Astrocyte (in vitro differentiated cells and primary cell): ENCODE results near the gene ENTPD5. TPM values are rescaled to one million over a fixed set of nuclear protein-coding genes. Genes with fewer than 3 reads are reported as not detected.

ENCODE experiments used
- DNase-seq: peaks from one replicate; pipeline ENCODE4 v3.0.0-alpha.2; 2010; ENCODE audit warnings: low read depth
- FAIRE-seq: peaks from 2 replicates; lab custom pipeline; 2011; peaks lifted over from hg19 to GRCh38; lab: Jason Lieb, UNC
- H2AFZ ChIP-seq: 2 replicates; pipeline ENCODE4 v1.6.0; 2012; ENCODE audit warnings: low read depth, low read length, inconsistent platforms
- H3K27ac ChIP-seq: 2 replicates; pipeline ENCODE4 v1.5.1; 2011; ENCODE audit warnings: low read depth, low read length, inconsistent platforms
- H3K27me3 ChIP-seq: 2 replicates; pipeline ENCODE4 v1.6.0; 2011; ENCODE audit warnings: low read length, inconsistent platforms; ENCODE audit not compliant: insufficient read depth
- H3K36me3 ChIP-seq: 2 replicates; pipeline ENCODE4 v1.5.1; 2011; ENCODE audit warnings: low read length, inconsistent platforms; ENCODE audit not compliant: insufficient read depth
- H3K4me1 ChIP-seq: 2 replicates; pipeline ENCODE4 v1.5.1; 2011; ENCODE audit warnings: low read length, inconsistent platforms; ENCODE audit not compliant: insufficient read depth
- H3K4me2 ChIP-seq: 2 replicates; pipeline ENCODE4 v1.6.0; 2012; ENCODE audit warnings: low read length, inconsistent platforms
- H3K4me3 ChIP-seq: 2 replicates; pipeline ENCODE4 v1.5.1; 2011; ENCODE audit warnings: low read depth, mild to moderate bottlenecking, low read length, inconsistent platforms; ENCODE audit not compliant: insufficient read depth
- H3K79me2 ChIP-seq: 2 replicates; pipeline ENCODE4 v1.6.0; 2012; ENCODE audit warnings: mild to moderate bottlenecking, low read length, inconsistent platforms; ENCODE audit not compliant: insufficient read depth
- H3K9ac ChIP-seq: 2 replicates; pipeline ENCODE4 v1.6.0; 2012; ENCODE audit warnings: mild to moderate bottlenecking, low read length, inconsistent platforms
- H3K9me3 ChIP-seq: 2 replicates; pipeline ENCODE4 v1.5.1; 2012; ENCODE audit warnings: low read depth, mild to moderate bottlenecking, low read length, inconsistent platforms; ENCODE audit not compliant: insufficient read depth
- H4K20me1 ChIP-seq: 2 replicates; pipeline ENCODE4 v1.6.0; 2012; ENCODE audit warnings: low read length, inconsistent platforms; ENCODE audit not compliant: insufficient read depth
- H3K27ac Mint-ChIP-seq: one replicate; pipeline ENCODE4 v1.8.0; 2021; ENCODE audit warnings: mild to moderate bottlenecking, mixed read lengths; ENCODE audit not compliant: unreplicated experiment
- H3K27me3 Mint-ChIP-seq: one replicate; pipeline ENCODE4 v1.8.0; 2021; ENCODE audit warnings: low read depth, mixed read lengths; ENCODE audit not compliant: unreplicated experiment
- H3K36me3 Mint-ChIP-seq: one replicate; pipeline ENCODE4 v1.8.0; 2021; ENCODE audit warnings: low read depth, mixed read lengths; ENCODE audit not compliant: unreplicated experiment
- H3K4me1 Mint-ChIP-seq: one replicate; pipeline ENCODE4 v1.8.0; 2021; ENCODE audit warnings: low read depth, mixed read lengths; ENCODE audit not compliant: unreplicated experiment
- H3K4me3 Mint-ChIP-seq: one replicate; pipeline ENCODE4 v1.8.0; 2021; ENCODE audit warnings: mild to moderate bottlenecking, moderate library complexity, mixed read lengths; ENCODE audit not compliant: unreplicated experiment
- H3K9me3 Mint-ChIP-seq: one replicate; pipeline ENCODE4 v1.8.0; 2021; ENCODE audit warnings: mild to moderate bottlenecking, mixed read lengths; ENCODE audit not compliant: unreplicated experiment
- EZH2 ChIP-seq: IDR thresholded peaks from 2 replicates; pipeline ENCODE4 v1.6.1; 2012; ENCODE audit warnings: mild to moderate bottlenecking, low read length, inconsistent platforms; ENCODE audit not compliant: insufficient read depth
- total RNA-seq: library from RNA; stranded (reverse); gene quantifications from 2 replicates; pipeline ENCODE4 v1.2.1, GENCODE V29; 2021
- TF ChIP-seq, protein P1 (sequence below): IDR thresholded peaks from 2 replicates; pipeline ENCODE4 v1.5.1; 2011; ENCODE audit warnings: low read depth, mild to moderate bottlenecking, inconsistent platforms, low read length, moderate library complexity; ENCODE audit not compliant: insufficient read depth

ENTPD5 gene
- total RNA-seq, 1 donor from 2014 or later: 9.5 TPM

DNA sequence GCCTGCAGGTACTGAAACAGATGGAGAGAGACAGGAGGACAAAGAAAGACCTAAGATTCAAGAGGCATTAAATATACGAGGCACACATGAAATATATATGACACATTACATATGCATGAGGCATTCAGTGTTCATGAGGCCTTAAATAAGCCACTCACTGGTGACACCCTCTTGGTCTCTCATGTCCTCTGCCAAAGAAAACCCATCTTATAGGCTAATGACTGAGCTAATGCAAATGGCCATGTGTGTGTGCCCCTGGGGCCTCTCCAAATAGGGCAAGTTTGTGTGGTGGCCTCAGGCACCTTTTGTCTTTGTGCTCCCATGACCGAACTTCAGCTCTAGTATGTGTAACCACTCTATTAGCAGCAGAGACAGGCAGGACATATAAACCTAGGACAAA is 50.2 kb downstream of the ENTPD5 start:
- Histone ChIP-seq H3K4me2 (no peak overlapping the region), H2AFZ (no peak overlapping the region), H3K79me2 (no peaks in the 10 kb centered on the region), H3K27ac (no peak overlapping the region), H3K9ac (no peak overlapping the region), H3K9me3 (no peaks in the 10 kb centered on the region), H3K4me1 (no peaks in the 10 kb centered on the region), H3K27me3 (no peaks in the 10 kb centered on the region), H4K20me1 (no peaks in the 10 kb centered on the region), H3K36me3 (peaks cover 9% of the 10 kb centered on the region), H3K4me3 (no peak overlapping the region)
- Mint-ChIP-seq H3K4me3 (no peak overlapping the region), H3K4me1 (no peaks in the 10 kb centered on the region), H3K36me3 (peaks cover 9% of the 10 kb centered on the region), H3K9me3 (no peaks in the 10 kb centered on the region), H3K27me3 (no peaks in the 10 kb centered on the region), H3K27ac (no peak overlapping the region)
- DNase-seq (no peak), FAIRE-seq (no peak)
- TF ChIP-seq, protein P1, sequence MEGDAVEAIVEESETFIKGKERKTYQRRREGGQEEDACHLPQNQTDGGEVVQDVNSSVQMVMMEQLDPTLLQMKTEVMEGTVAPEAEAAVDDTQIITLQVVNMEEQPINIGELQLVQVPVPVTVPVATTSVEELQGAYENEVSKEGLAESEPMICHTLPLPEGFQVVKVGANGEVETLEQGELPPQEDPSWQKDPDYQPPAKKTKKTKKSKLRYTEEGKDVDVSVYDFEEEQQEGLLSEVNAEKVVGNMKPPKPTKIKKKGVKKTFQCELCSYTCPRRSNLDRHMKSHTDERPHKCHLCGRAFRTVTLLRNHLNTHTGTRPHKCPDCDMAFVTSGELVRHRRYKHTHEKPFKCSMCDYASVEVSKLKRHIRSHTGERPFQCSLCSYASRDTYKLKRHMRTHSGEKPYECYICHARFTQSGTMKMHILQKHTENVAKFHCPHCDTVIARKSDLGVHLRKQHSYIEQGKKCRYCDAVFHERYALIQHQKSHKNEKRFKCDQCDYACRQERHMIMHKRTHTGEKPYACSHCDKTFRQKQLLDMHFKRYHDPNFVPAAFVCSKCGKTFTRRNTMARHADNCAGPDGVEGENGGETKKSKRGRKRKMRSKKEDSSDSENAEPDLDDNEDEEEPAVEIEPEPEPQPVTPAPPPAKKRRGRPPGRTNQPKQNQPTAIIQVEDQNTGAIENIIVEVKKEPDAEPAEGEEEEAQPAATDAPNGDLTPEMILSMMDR: no peak
- TF ChIP-seq EZH2: no peak

DNA sequence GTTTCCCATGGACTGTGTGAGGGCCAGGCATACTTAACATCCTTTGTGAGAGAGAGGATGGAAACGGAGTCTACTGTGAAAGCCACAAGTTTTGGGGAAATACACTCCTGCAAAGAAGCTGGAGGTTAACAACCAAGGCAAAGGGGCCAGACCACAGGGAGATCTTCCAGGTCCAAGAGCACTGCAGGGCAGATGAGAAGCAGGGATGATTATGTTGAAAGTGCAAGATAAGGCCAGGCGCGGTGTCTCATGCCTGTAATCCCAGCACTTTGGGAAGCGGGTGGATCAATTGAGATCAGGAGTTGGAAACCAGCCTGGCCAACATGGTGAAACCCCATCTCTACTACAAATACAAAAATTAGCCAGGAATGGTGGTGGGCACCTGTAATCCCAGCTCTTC is 53.9 kb downstream of the ENTPD5 start:
- Histone ChIP-seq H2AFZ (no peak overlapping the region), H3K9ac (no peak overlapping the region), H3K4me1 (no peaks in the 10 kb centered on the region), H3K27ac (no peak overlapping the region), H3K9me3 (no peaks in the 10 kb centered on the region), H3K36me3 (peaks cover 16% of the 10 kb centered on the region), H3K4me2 (no peak overlapping the region), H3K27me3 (no peaks in the 10 kb centered on the region), H3K79me2 (no peaks in the 10 kb centered on the region), H3K4me3 (no peak overlapping the region), H4K20me1 (no peaks in the 10 kb centered on the region)
- no peaks in the 10 kb centered on the region for H3K9me3 Mint-ChIP-seq
- FAIRE-seq (no peak), DNase-seq (no peak)
- peaks cover 17% of the 10 kb centered on the region for H3K36me3 Mint-ChIP-seq
- H3K27ac Mint-ChIP-seq: no peak overlapping the region
- TF ChIP-seq, protein P1: no peak
- no peak for TF ChIP-seq EZH2
- no peaks in the 10 kb centered on the region for H3K4me1 Mint-ChIP-seq
- H3K4me3 Mint-ChIP-seq: no peak overlapping the region
- no peaks in the 10 kb centered on the region for H3K27me3 Mint-ChIP-seq

DNA sequence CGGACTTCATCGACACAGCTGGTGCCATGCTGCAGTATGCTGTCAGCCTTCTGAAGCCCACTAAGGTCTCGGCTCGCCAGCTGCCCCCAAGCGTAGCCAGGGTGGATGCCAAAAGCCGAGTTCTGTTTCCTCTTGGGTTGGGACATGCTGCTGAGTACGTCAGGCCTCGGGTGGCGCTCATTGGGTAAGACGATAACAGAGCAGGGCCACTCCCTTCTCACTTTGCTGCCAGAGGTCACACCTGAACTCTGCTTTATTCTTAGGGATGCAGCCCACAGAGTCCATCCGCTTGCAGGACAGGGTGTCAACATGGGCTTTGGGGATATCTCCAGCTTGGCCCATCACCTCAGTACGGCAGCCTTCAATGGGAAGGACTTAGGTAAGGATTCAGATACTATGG is 57.9 kb downstream of the ENTPD5 start:
- H3K4me2 ChIP-seq: no peak overlapping the region
- Mint-ChIP-seq H3K9me3 (no peaks in the 10 kb centered on the region), H3K27me3 (no peaks in the 10 kb centered on the region), H3K4me3 (no peak overlapping the region), H3K27ac (no peak overlapping the region), H3K36me3 (peaks cover 16% of the 10 kb centered on the region), H3K4me1 (no peaks in the 10 kb centered on the region)
- no peak overlapping the region for H3K9ac ChIP-seq
- H3K27ac ChIP-seq: no peak overlapping the region
- H3K9me3 ChIP-seq: no peaks in the 10 kb centered on the region
- no peak overlapping the region for H2AFZ ChIP-seq
- H3K4me3 ChIP-seq: no peak overlapping the region
- H3K4me1 ChIP-seq: no peaks in the 10 kb centered on the region
- H3K36me3 ChIP-seq: peaks cover 34% of the 10 kb centered on the region
- no peak for FAIRE-seq
- TF ChIP-seq, protein P1: no peak
- no peak for TF ChIP-seq EZH2
- H3K27me3 ChIP-seq: no peaks in the 10 kb centered on the region
- no peak for DNase-seq
- no peaks in the 10 kb centered on the region for H4K20me1 ChIP-seq
- H3K79me2 ChIP-seq: no peaks in the 10 kb centered on the region
